A549 (cell line): ENCODE measurements around the gene NSMCE1.

Experiments used
- CEBPB ChIP-seq, 2 experiments: fragments of >200 bp in 1 of 2; sonication (Bioruptor Twin) in 1 of 2; formaldehyde crosslinking in 1 of 2; IDR thresholded peaks; 2 replicates each; pipeline ENCODE4 v1.6.1; 2012 to 2016
- CHD2 ChIP-seq: fragments of 150-350 bp; IDR thresholded peaks from 2 replicates; pipeline ENCODE4 v1.6.1; 2014; ENCODE audit warnings: low read length; ENCODE audit not compliant: partially characterized antibody
- EHMT2 ChIP-seq: fragments of 200-600 bp; sonication (generic); IDR thresholded peaks from 2 replicates; pipeline ENCODE4 v1.6.1; 2016; ENCODE audit warnings: antibody characterized with exemption, low read depth, mild to moderate bottlenecking, moderate library complexity
- FOSL2 ChIP-seq, 2 experiments: fragments of 450-650 bp in 1 of 2; fragments of >200 bp in 1 of 2; sonication (Bioruptor Twin) in 1 of 2; formaldehyde crosslinking; IDR thresholded peaks; 2 replicates each; pipeline versions ENCODE4 v1.5.0 to v1.6.1; 2016 to 2020; ENCODE audit warnings: mild to moderate bottlenecking in 1 of 2, moderate library complexity in 1 of 2
- HOXA7 ChIP-seq: fragments of 250-450 bp; sonication (Bioruptor Pico); IDR thresholded peaks from 2 replicates; pipeline ENCODE4 v1.5.0; 2020; ENCODE audit warnings: mild to moderate bottlenecking, moderate library complexity
- JUNB ChIP-seq: fragments of >200 bp; sonication (Bioruptor Twin); formaldehyde crosslinking; IDR thresholded peaks from 2 replicates; pipeline ENCODE4 v1.6.1; 2016
- MAFK ChIP-seq: fragments of 450-650 bp; IDR thresholded peaks from 2 replicates; pipeline ENCODE4 v1.6.1; 2014; ENCODE audit not compliant: partially characterized antibody
- POLR2A ChIP-seq: IDR thresholded peaks from 2 replicates; pipeline ENCODE4 v1.6.1; 2012; ENCODE audit warnings: mild to moderate bottlenecking, low read length
- RAD21 ChIP-seq, 2 experiments: fragments of >200 bp in 1 of 2; sonication (Bioruptor Twin) in 1 of 2; formaldehyde crosslinking in 1 of 2; IDR thresholded peaks in 1 of 2; conservative IDR thresholded peaks in 1 of 2; 2 replicates in 1 of 2; 3 replicates in 1 of 2; pipeline ENCODE4 v1.6.1; 2012 to 2018; ENCODE audit warnings: inconsistent platforms in 1 of 2
- ZC3H11A ChIP-seq: fragments of 450-650 bp; IDR thresholded peaks from 2 replicates; pipeline ENCODE4 v1.6.1; 2014; ENCODE audit warnings: antibody characterized with exemption, mild to moderate bottlenecking
- TF ChIP-seq, protein P1 (sequence below): fragments of 150-350 bp; IDR thresholded peaks from 2 replicates; pipeline ENCODE4 v1.6.1; 2014; ENCODE audit warnings: low read depth, mild to moderate bottlenecking, low read length
- TF ChIP-seq, protein P2 (sequence below): IDR thresholded peaks from 2 replicates; pipeline ENCODE4 v1.6.1; 2012
- TF ChIP-seq, protein P3 (sequence below): fragments of >200 bp; sonication (Bioruptor Twin); formaldehyde crosslinking; IDR thresholded peaks from 3 replicates; pipeline ENCODE4 v1.5.1; 2016
- TF ChIP-seq, protein P4 (sequence below): fragments of 450-650 bp; IDR thresholded peaks from 2 replicates; pipeline ENCODE4 v1.6.1; 2014; ENCODE audit warnings: antibody characterized with exemption

DNA sequence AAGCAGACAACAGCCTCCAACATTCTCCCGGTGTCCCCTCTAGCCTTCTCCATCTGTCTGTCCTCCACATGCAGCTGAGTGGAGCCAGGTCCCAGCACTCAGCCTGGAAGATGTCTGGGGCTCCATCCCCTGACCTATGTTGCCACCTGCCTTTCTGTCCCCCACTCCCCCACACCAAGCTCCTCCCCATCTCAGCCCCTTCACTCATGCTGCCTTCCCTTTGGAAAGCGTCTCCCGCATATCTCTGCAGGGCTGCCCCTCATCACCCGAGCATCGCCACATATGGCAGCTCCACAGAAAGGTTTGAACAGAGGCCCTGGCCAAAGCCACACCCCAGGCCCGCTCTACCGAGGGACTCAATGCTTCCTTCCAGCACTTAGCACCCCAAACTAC is 24.2 kb downstream of the NSMCE1 start:
- TF ChIP-seq HOXA7 (CRISPR knock-in tag) (no peak), ZC3H11A (no peak), CHD2 (no peak), CEBPB (IDR thresholded peaks at IDR 0.05) (no peak), POLR2A (no peak), FOSL2 (IDR thresholded peaks at IDR 0.05) (no peak), FOSL2 (CRISPR knock-in tag; IDR thresholded peaks at IDR 0.05) (no peak), MAFK (no peak), EHMT2 (no peak), RAD21 (conservative IDR thresholded peaks at IDR 0.05 in 1 of 2, IDR thresholded peaks at IDR 0.05 in 1 of 2) (no peak), JUNB (no peak)
- TF ChIP-seq, protein P1, sequence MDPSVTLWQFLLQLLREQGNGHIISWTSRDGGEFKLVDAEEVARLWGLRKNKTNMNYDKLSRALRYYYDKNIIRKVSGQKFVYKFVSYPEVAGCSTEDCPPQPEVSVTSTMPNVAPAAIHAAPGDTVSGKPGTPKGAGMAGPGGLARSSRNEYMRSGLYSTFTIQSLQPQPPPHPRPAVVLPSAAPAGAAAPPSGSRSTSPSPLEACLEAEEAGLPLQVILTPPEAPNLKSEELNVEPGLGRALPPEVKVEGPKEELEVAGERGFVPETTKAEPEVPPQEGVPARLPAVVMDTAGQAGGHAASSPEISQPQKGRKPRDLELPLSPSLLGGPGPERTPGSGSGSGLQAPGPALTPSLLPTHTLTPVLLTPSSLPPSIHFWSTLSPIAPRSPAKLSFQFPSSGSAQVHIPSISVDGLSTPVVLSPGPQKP, result no peak
- TF ChIP-seq, protein P2, sequence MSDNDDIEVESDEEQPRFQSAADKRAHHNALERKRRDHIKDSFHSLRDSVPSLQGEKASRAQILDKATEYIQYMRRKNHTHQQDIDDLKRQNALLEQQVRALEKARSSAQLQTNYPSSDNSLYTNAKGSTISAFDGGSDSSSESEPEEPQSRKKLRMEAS, result no peak
- TF ChIP-seq, protein P3, sequence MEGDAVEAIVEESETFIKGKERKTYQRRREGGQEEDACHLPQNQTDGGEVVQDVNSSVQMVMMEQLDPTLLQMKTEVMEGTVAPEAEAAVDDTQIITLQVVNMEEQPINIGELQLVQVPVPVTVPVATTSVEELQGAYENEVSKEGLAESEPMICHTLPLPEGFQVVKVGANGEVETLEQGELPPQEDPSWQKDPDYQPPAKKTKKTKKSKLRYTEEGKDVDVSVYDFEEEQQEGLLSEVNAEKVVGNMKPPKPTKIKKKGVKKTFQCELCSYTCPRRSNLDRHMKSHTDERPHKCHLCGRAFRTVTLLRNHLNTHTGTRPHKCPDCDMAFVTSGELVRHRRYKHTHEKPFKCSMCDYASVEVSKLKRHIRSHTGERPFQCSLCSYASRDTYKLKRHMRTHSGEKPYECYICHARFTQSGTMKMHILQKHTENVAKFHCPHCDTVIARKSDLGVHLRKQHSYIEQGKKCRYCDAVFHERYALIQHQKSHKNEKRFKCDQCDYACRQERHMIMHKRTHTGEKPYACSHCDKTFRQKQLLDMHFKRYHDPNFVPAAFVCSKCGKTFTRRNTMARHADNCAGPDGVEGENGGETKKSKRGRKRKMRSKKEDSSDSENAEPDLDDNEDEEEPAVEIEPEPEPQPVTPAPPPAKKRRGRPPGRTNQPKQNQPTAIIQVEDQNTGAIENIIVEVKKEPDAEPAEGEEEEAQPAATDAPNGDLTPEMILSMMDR, result no peak
- TF ChIP-seq, protein P4, sequence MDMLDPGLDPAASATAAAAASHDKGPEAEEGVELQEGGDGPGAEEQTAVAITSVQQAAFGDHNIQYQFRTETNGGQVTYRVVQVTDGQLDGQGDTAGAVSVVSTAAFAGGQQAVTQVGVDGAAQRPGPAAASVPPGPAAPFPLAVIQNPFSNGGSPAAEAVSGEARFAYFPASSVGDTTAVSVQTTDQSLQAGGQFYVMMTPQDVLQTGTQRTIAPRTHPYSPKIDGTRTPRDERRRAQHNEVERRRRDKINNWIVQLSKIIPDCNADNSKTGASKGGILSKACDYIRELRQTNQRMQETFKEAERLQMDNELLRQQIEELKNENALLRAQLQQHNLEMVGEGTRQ, result no peak
